GM21576 (cell line): Measurements from ENCODE around the gene ZFYVE26.
"Not testable (repeated sequence)": the region's sequence is repeated elsewhere in the genome, so short reads cannot be mapped to it uniquely, and the experiment has no call there.

Experiments
- ATAC-seq: cut with Tn5 transposase; IDR thresholded peaks from one replicate; pipeline ENCODE4 v1.9.1; 2021; ENCODE audit warnings: mild to moderate bottlenecking, moderate library complexity; ENCODE audit not compliant: unreplicated experiment

The ZFYVE26 gene

DNA sequence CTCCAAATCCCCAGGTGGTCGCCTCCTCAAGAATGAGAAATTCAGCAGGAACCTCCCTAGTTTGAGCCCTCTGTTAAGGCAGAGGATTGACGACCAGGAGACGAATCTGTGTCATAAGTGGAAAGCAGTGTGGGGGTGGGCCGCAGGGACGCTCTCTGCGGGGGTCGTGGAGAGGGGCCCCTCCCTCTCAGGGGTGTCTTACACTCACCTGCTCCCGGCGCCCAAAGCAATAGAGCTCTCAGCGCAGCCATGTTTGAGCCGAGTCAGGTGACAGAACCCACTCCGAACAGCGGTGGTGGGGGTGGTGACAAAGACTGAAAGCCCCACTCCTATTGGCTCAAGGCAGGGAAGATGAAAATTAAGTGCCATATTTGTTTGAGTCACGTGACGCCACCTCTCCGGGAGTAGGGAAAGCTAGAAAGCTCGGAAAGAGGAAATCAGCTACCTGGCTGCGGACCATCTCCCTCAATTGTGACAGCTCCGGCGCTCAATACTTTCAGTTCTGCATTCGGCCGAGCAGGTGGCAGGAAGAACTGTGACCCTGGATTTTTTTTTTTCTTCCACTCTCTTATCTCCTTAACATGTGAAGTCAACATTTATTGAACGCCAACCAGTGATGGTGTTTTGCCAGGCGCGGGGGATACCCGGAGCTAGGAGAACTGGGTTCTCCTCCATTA is at the start of gene ZFYVE26:
ZFYVE26 (minus strand) TSS at position 265 of the 677 bp plus-strand sequence. CDS start 627 bp downstream, outside the sequence.
- peak; percentile 79 for ATAC-seq

DNA sequence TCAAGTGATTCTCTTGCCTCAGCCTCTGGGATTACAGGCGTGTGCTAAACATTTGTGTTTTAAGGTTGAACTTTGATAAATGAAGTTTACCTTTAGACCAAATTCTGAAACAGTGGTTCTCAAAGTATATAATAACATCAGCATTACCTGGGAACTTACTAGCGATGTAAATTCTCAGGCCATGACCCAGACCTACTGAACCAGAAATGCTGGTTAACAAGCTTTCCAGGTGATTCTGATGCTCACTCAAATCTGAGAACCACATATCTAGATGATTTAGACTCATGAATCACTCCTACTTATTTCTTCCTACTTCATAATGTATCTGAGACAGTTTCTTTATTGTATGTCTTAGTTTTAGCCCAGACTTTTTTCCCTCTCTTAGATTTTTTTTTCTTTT is 46.8 kb upstream of the ZFYVE26 start:
- ATAC-seq = no peak

DNA sequence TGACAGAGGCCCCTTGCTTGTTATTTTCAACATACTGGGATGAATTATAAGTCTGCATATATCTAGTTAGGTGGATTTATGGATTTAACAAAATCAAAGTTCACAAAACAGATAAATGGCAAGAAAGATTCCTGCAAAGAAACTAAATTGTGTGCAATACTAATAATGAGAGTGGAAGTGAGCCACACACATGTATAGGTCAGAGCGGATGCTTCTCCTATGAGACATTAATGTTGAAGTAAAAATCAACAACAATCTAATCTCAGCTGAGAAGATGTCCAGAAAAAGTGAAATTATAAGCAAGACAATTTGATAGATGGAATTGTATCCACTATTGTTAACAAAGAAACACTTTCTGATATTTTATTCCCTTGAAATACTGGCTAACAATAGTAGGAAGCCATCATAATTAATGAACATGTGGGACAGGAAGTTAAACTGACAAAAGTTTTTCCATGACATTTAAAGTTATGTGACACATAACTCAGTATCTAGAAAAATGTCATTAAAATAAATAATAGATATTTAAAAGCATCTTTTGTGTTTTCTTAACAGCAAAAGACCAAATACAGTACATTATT is 42.9 kb upstream of the ZFYVE26 start:
- ATAC-seq = no peak

DNA sequence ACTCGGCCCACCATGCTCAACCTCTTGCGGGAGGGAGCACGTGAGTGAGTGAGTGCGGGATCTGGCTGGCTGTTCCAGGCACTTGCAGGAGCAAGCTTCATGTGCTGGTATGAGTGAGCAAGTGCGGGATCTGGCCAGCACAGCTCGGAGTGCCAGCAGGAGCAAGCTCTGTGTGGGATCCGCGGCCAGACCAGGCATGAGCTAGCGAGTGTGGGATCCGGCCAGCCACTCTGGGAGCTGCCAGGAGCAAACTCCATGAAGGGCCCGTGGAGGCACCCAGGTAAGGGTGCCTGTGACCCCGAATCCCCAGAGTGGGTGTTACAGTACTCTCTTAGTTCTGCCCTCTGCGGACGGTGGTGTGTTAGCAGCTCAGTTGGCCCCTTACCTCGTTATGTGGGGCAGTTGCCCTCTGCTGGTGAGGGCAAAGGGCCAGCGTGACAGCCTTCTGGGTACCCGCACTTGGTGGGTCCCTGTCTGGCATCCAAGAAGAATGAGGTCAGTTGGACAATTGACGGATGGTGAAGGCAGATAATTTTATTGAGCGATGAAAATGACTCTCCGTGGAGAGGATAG is 41.5 kb upstream of the ZFYVE26 start:
- ATAC-seq = no peak

DNA sequence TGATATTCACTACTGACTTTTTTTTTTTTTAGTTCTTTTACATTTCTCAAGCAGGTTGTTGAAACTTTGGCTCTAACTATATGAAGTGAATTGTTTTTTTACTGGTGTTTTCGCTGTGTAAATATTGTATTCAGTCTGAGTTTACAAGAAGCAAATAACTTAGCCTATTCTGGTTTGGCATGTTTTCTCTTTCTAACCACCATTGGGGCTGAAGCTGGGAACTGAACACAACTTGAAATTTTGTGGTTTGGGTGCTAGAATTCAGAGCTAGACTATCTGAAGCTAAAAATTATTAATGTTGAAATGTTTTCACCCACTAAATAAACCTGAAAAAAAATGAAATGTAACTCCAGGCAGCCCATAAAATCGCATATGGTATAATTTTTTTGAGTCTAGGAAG is 40.4 kb upstream of the ZFYVE26 start:
- no peak for ATAC-seq

DNA sequence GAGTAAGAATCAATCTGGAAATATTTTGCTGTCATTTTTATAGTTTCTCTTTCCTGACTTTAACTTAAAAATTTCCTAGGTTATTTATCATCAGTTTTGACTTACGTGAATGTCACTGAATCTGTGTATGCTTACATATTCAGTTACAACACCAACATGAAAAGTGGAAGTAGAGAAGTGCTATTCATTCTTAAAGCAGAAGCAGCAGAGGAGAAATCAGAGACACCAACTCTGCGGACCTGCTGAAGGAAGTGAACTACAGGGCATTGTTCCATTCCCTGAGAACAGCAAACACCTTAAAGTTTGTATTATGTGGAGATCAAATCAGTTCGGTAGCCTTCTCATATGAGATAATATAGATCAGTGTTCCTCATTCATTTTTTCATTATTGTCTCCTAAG is 37.3 kb upstream of the ZFYVE26 start:
- no peak for ATAC-seq

DNA sequence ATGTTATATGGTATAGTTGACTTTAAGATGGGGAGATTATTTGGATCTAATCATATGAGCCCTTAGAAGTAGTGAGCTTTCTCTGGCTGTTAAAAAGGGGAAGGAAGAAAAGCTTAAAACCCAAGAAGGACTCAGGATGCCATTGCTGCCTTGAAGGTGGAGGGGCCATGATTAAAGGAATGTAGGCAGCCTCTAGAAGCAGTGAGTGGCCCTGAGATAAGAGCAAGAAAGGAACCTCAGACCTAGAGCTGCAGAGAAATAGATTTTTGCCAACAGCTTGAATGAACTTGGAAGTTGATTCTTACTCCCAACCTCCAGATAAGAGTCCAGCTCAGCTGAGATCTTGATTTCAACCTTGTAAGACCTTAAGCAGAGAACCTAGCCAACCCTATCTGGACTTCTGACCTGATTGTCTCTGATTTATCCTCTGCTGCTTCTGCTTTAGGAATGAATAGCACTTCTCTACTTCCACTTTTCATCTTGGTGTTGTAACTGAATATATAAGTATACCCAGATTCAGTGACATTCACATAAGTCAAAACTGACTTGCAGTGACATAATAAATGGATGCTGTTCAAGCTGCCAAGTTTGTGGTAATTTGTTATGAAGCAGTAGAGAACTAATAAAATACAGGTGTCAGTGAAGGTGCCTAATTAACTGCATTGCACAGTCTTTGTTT is 36.7 kb upstream of the ZFYVE26 start:
- ATAC-seq = no peak

DNA sequence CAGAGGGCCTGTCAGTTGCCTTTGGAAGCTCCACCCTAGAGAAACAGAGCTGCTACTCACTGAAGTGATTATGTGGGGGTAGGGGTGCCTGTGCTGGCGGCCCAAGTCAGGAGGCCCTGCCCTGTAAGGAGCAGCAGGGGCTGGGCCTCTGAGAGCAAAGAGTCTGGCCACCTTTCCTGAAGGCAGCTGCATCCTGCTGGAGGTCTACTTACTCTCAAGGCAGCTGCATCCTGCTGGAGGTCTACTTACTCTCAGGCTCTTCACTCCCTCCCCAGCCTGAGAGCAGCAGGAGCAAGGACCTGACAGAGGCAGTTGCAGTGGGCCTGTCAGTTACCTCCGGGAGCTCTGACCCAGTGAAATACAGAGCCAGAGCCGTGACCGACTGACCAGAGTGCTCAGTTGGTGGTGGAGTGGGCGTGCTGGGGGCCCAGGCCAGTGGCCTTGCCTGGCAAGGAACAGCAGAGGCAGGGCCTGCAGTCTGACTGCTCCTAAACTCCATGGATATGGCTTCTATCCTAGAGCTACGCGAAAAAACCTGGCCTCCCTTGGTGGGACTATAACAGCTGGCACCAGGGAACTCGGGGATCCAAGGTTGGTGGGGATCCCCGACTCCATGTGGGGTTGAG is 35.5 kb upstream of the ZFYVE26 start:
- ATAC-seq = no peak

DNA sequence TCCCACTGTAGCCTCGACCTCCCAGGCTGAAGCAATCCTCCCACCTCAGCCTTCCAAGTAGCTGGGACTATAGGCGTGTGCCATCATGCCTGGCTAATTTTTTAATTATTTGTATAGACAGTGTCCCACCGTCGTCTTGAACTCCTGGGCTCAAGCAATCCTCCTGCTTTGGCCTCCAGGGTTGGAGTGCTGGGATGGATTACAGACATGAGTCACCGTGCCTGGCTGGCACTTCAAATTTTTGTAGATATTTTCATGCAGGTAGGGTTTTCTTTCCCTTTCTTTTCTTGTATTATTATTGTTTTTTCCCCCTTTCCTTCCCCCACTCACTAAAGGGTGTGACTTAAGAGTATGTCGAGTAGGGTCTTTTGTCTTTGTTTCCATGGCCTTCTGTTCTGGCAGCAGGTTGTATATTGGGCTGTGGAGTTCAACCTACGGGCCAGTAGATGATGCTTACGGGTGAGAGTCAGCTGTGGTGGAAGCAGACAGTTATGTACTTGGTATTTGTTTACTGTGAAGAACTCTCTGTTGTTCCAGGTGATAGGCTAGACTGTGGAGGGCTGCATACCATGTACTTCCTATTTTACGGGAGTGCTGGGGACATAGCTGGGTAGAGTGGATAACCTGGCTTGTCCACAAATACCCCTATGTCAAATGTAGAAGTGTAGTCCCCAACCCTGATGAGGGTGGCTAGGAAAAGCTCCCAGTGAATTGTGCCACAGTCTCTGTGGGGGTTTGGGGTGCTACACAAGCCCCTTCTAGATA is 33.9 kb upstream of the ZFYVE26 start:
- no peak for ATAC-seq

DNA sequence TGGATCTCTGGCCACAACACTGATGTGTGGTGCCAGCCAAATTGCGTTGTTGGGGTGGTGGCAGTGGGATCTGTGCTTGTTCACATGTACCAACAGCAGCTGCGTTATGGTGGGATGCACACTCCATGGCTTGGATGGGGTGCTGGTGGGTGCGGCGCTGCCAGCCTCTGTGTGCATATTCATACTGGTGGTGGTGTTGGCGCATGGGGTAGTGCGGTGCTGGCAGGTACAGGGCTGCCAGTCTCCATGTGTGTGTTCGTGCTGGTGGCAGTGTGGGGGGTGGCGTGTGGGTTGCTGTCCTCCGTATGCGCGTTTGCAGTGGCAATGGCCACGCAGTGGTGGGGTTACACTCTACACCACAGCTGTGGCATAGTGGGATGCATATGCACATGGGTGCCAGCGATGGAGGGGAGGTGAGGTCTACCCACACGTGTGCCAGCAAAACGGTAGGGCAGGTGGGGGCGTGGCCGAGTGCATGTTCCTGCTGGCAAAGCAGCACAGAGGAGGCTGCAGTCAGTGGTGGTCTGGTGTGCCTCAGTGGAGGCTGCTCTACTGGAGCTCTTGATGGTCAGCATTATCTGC is 29.7 kb upstream of the ZFYVE26 start:
- ATAC-seq = no peak

DNA sequence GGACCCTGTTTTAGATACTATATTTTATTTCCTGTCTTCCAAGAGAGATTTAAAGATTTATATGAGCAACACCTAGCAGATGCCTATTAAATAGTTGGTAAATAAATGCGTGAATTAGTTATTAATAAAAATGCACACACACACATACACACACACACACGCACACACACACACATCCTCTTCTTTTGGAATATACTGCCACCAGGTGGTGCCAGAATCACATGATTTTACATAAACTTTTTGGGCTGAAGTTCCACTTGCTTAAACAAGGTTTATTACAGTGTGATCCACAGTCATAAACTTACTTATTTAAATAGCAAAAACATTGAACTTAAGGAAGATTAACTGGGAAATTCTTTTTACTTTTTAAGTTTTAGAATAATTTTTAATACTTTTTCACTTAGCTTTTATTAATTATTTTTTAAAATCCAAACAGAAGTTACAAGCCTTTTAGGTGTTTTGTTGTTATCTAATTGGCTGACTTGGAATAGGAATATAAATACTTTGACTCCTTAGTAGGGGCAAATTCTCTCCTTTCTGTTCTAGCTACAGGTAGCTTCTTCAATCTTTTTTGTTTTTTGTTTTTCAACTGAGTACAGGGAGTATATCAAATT is 20.7 kb upstream of the ZFYVE26 start:
- no peak for ATAC-seq

DNA sequence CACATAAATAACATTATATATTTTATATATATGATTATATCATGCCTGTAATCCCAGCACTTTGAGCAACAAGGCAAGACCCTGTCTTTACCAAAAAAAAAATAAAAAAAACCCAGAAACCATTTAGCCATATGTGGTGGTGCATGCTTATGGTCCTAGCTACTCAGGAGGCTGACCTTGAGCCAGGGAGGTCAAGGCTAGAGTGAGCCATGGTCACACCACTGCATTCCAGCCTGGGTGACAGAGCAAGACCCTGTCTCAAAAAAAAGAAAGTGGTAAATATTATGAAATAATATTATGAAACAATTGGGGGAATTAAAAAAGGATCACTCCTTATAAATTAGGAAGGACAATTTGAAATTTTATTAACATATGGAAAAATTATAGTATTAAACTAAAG is 19.2 kb upstream of the ZFYVE26 start:
- no peak for ATAC-seq

DNA sequence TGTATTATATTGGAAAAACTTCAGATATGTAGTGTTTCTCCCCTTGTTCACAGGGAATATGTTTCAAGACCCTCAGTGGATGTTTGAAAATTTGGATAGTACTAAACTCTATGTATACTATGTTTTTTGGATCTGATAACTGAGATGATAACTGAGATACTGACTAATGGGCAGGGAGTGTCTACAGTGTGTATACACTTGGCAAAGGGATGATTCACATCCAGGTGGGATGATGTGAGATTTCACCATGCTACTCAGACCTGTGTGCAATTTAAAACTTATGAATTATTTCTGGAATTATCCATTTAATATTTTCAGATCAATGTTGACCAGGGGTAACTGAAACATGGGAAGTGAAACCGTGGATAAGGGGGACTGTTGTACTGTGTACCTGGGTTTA is 17.0 kb upstream of the ZFYVE26 start:
- ATAC-seq = no peak

DNA sequence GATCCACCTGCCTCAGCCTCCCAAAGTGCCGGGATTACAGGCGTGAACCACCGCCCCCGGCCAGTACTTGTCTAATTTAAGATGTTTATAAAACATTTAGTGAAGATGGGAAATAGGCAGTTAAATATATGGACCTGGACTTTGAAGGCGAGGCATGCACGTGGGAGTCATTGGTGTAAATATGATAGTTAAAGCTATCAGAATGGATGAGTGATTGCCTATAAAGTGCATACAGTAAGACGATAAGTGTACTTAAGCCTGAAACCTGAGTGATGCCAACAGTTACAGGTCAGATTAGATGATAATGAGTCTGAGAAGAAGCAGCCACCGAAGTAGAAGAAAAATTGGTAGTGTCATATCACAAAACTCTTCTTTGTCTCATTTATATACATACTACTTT is 14.7 kb upstream of the ZFYVE26 start:
- no peak for ATAC-seq

DNA sequence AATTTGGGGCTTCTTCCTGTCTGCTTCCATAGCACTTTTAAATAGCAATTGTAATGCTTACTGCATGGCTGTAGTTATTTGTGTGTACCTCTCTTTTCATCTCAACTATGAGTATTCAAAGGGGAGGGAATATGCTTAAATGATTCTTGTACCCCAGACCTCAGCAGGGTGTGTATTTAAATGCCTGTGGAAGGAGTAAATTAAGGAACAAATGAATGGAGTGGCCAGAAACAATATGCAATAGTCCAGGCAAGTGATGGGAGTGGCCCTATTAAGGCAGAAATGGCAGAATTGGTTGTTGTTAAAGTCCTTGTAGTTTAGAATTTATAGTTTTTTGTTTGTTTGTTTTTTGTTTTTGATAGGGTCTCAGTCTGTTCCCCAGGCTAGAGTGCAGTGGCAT is 4.7 kb upstream of the ZFYVE26 start:
- no peak for ATAC-seq

DNA sequence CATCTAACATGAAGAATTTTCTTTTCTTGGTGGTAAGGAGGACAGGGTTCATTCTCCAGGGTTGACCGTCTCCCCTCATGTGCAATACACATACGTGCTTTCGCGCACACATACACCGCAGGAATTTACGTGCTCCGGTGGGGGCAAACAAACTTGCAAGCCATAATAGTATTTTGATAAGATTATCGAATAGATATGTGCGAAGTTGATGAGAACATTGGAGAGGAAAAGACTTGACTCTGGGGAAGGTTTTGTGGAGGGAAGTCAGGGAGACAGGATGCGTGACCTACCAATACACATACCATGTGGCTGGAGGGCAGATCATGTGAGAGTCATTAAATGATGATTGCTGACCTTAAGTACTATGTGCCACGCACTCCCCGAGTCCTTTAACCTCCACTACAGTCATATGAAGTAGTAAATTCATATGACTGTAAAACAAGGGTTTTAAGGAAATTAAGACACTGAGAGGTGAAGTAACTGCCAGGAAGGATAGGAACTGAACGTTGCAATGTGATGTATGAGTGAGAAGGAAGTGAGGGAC is 4.1 kb upstream of the ZFYVE26 start:
- ATAC-seq = no peak

DNA sequence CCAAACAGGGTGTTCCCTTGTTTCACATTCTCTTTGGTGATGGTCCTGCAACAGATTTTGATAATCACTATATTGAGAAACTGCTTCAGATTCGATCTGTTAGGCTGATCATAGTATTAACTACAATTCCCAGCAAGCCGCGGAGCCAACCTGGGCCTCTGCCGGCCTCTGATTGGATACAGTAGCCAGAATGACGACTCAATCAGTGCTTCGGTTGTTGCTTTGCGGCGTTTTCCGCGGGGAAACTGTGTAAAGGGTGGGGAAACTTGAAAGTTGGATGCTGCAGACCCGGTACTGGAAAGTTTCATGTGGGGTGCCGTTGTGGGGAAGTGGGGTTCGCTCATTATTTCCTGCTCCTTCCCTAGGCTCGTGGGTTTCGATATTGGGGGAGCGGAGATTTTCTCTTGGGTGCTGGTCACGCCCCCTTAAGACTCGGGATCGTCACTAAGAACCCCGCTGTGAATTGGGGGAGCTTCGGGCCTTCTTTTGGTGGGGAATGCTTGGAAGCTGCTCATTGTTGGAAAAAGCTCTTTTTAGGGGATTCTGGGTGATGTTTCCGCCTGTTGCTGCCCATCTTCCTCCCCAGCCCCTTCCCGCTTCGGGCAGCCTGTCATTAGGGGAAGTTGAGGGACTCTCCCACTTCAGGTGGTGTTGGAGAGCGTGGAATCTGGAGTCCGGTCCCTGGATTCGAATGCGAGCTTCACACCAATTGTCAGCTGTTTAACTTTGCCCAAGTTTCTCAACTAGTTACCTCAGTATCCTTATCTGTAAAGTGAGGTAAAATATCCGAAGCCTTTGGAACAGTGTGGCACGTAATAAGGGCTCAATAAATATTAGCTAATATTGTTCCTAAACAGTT is 3.4 kb upstream of the ZFYVE26 start, which contains the start of gene RAD51B:
RAD51B (plus strand) TSS at position 217 of the 859 bp plus-strand sequence.
- ATAC-seq = peak; percentile 50

DNA sequence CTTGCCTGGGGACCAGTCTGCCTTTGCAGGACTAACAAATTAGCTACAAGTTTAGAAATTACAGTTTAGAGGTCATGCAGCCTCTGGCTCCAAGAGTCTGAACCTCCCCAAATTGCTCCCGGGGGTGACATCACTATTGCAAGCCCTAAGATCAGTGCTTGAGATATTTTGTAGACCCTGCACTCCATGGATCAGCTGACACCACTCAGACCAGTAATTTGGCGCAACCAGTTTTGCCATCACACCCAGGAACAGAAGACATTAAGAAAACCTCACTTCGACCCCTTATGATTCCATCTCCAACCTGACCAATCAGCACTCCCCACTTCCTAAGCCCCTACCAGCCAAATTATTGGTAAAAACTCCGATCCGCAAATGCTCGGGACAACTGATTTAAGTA is 2.1 kb upstream of the ZFYVE26 start:
- not testable (repeated sequence) for ATAC-seq
